SIG-M5 (cell line): ENCODE data around the gene PPP6R1.

Experiments
- DNase-seq: peaks from one replicate; lab custom pipeline; 2025; lab: John Stamatoyannopoulos, UW

PPP6R1 gene

GRCh38 chr19:55181740-55182139 is 77.1 kb downstream of the PPP6R1 start:
- DNase-seq, result no peak
